ENCODE results near the gene TTBK1.

DNA sequence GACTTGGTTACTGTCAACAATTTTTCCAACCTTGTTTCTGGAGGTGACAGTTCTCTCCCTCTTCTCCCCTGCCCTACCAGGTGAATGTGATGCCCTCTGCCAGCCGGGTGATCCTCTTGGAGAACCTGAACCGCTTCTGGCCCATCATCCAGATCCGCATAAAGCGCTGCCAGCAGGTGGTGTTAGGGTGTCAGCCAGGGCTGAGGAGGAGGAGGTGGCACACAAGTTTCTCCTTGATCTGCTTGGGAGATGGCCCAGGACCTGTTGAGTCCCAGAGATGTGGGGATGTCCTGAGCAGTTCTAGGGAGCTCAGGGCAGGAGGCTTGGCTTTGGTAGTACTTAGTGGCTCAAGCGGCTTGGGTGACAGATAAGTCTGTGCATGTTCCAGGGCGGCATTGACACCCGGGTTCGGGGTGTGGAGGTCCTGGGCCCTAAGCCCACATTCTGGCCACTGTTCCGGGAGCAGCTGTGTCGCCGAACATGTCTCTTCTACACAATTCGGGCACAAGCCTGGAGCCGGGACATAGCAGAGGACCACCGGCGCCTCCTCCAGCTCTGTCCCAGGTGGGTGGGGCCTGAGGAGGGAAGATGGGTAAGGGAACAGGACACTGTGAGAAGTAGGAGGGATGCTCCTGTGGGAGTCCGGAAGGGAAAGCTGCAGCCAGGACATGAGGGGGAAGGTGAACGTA is 40.1 kb upstream of the TTBK1 start:
- no peak for TF ChIP-seq ZFX (IDR thresholded peaks at IDR 0.05)
- TF ChIP-seq, protein P1, sequence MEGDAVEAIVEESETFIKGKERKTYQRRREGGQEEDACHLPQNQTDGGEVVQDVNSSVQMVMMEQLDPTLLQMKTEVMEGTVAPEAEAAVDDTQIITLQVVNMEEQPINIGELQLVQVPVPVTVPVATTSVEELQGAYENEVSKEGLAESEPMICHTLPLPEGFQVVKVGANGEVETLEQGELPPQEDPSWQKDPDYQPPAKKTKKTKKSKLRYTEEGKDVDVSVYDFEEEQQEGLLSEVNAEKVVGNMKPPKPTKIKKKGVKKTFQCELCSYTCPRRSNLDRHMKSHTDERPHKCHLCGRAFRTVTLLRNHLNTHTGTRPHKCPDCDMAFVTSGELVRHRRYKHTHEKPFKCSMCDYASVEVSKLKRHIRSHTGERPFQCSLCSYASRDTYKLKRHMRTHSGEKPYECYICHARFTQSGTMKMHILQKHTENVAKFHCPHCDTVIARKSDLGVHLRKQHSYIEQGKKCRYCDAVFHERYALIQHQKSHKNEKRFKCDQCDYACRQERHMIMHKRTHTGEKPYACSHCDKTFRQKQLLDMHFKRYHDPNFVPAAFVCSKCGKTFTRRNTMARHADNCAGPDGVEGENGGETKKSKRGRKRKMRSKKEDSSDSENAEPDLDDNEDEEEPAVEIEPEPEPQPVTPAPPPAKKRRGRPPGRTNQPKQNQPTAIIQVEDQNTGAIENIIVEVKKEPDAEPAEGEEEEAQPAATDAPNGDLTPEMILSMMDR (conservative IDR thresholded peaks at IDR 0.05): no peak
